Lower lobe of right lung (tissue), 2 donors: ENCODE data around the gene CCM2L. TPM values are rescaled to one million over a fixed set of nuclear protein-coding genes. Genes with fewer than 3 reads are reported as not detected.

ENCODE experiments used
- ATAC-seq, 2 donors: fragments of 200-7000 bp; cut with Tn5 transposase; one replicate each; pipeline ENCODE4 v1.9.1; 2020 to 2022; ENCODE audit warnings: mild to moderate bottlenecking in 2 of 2, moderate library complexity in 2 of 2
- DNase-seq: peaks from one replicate; pipeline ENCODE4 v3.0.0-alpha.2; 2020
- H3K27ac ChIP-seq: fragments of 200-600 bp; one replicate; pipeline ENCODE4 v1.8.0; 2022
- H3K27me3 ChIP-seq: fragments of 200-600 bp; one replicate; pipeline ENCODE4 v1.8.0; 2022; ENCODE audit warnings: low read depth
- H3K36me3 ChIP-seq: fragments of 200-600 bp; one replicate; pipeline ENCODE4 v1.8.0; 2022; ENCODE audit warnings: mild to moderate bottlenecking
- H3K4me1 ChIP-seq: fragments of 200-600 bp; one replicate; pipeline ENCODE4 v1.8.0; 2022
- H3K4me3 ChIP-seq: fragments of 200-600 bp; one replicate; pipeline ENCODE4 v1.8.0; 2022; ENCODE audit warnings: mild to moderate bottlenecking
- H3K9me3 ChIP-seq: fragments of 200-600 bp; one replicate; pipeline ENCODE4 v1.8.0; 2022
- CTCF ChIP-seq: fragments of 200-600 bp; IDR thresholded peaks from one replicate; pipeline ENCODE4 v1.8.0; 2022; ENCODE audit warnings: antibody characterized with exemption, mild to moderate bottlenecking
- intact Hi-C: fragments of 100-400 bp; cut with DNase I; formaldehyde crosslinking; loops from one replicate; pipeline ENCODE4 v1.11.0; 2022
- total RNA-seq: library from RNA; stranded (reverse); fragmentation: NEBNext Ultra II Directional; extraction: Animal tissue kit (Norgen Biotek cat#: 25700); gene quantifications from one replicate; pipeline ENCODE4 v1.2.1, GENCODE V29; 2021
- donor health status: DM: no; HTN: yes; CAD: no; lungs with severe emphysema.

The CCM2L gene
- total RNA-seq, 1 donor from 2014 or later = 18.8 TPM

DNA sequence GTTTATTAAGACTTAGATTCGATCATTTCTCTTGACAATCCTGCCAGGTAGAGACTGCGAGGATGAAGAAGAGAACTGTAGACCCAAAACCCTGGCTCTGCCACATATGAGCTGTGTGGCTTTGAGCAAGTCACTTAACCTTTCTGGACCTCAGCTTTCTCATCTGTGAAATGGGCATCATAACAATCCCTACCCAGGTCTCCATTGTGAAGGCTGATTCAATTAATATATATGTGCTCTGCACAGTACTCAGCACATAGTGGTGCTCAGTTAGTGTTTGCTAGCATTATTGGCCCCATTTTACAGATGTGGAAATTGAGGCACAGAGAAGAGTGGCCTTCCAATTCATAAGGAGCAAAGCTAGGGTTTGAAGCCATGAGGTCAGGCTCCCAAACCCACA, 34.4 kb upstream of the CCM2L start:
- Histone ChIP-seq H3K27ac (no peak overlapping the region), H3K27me3 (peaks cover 9% of the 10 kb centered on the region), H3K9me3 (no peaks in the 10 kb centered on the region), H3K4me3 (no peak overlapping the region), H3K36me3 (no peaks in the 10 kb centered on the region), H3K4me1 (no peaks in the 10 kb centered on the region)
- no peak for TF ChIP-seq CTCF
- no peak for ATAC-seq
- intact Hi-C loops = no loop called here
- DNase-seq = no peak

DNA sequence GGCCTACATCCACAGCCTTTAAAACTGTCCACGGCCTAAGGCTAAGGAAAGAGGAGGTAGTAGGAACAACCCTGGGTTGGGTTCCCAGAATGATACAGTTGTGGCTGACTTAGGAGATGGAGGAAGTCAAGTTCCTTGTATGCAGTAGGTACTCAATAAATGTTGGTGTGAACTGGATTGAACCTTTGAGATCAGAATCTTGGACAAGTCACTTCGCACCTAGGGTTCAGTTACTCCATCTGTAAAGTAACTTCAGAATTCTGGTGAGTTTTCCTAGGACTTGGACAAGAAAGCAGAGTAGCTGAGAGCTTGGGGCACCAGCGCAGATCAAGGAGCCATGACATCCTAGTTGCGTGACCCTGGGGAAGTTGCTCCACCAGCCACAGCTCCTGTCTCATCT, 33.2 kb upstream of the CCM2L start:
- Histone ChIP-seq H3K4me3 (no peak overlapping the region), H3K9me3 (no peaks in the 10 kb centered on the region), H3K27ac (no peak overlapping the region), H3K27me3 (peaks cover 9% of the 10 kb centered on the region), H3K36me3 (no peaks in the 10 kb centered on the region), H3K4me1 (no peaks in the 10 kb centered on the region)
- no peak for DNase-seq
- no peak for ATAC-seq
- no peak for TF ChIP-seq CTCF
- intact Hi-C loops = no loop called here

DNA sequence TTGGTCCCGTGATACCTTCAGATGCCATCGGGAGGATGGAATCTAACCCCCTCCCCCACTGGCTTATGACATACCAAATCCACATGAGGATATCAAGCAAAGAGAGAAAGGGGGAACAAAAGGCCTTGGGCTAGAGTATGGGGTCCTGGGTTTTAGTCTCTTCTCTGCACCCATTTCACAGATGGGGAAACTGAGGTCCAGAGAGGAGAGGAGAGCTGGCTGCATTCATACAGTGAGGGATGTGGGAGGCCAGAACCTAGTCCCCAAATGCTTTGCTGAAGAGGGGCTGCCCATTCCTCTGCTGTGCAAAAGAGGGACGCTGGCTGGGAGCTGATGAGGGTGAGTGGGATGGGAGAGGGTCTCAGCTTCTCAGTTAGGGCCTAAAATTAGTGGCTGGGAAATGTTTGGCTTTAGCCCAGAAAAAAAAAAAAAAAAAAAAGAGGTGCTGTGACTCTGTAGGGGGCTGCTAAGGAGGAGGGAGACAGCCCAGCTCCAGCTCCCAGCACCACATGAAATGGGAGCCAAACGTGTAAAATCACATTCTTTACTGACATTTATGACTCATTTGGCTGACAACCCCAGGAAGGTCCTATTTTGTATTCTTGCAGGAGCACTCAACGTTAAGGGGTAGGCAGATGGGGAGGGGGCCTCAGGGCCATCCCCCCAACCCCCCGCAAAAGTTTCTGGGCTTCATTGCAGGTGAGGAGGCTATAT, 30.4 kb upstream of the CCM2L start:
- Histone ChIP-seq H3K9me3 (no peaks in the 10 kb centered on the region), H3K4me3 (no peak overlapping the region), H3K4me1 (no peaks in the 10 kb centered on the region), H3K27me3 (peaks cover 4% of the 10 kb centered on the region), H3K27ac (no peak overlapping the region), H3K36me3 (no peaks in the 10 kb centered on the region)
- no peak for DNase-seq
- TF ChIP-seq CTCF = no peak
- ATAC-seq = no peak
- intact Hi-C loops = no loop called here

DNA sequence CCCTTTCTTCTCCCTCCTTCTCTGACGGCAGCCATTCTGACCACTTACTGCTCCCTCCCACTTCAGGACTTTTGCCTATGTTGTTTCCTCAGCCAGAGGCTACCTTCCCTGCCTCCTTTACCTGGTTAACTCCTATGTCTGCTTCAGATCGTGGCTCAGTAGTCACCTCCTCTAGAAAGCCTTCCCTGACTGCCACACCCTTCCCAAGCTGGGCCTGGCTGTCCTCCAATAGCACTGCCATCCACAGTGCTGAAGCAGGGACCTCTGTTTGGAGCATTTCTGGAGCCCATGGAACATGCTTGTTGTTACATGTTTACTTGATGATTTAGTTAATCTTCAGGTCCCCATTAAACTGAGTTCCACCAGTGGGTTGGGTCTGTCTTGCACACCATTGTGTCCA, 28.5 kb upstream of the CCM2L start:
- Histone ChIP-seq H3K4me1 (no peaks in the 10 kb centered on the region), H3K27me3 (no peaks in the 10 kb centered on the region), H3K4me3 (no peak overlapping the region), H3K27ac (no peak overlapping the region), H3K9me3 (no peaks in the 10 kb centered on the region), H3K36me3 (no peaks in the 10 kb centered on the region)
- intact Hi-C loops = no loop called here
- no peak for ATAC-seq
- TF ChIP-seq CTCF = no peak
- no peak for DNase-seq

GRCh38 chr20:31984981-31985471, 25.2 kb upstream of the CCM2L start:
- Histone ChIP-seq H3K27ac (no peak overlapping the region), H3K4me1 (no peaks in the 10 kb centered on the region), H3K27me3 (no peaks in the 10 kb centered on the region), H3K36me3 (no peaks in the 10 kb centered on the region), H3K4me3 (no peak overlapping the region), H3K9me3 (no peaks in the 10 kb centered on the region)
- intact Hi-C loops = no loop called here
- no peak for DNase-seq
- ATAC-seq = no peak
- no peak for TF ChIP-seq CTCF
